CD4-positive, alpha-beta memory T cell (primary cell): Measurements from ENCODE around the gene FLCN. TPM values are rescaled to one million over a fixed set of nuclear protein-coding genes. Genes with fewer than 3 reads are reported as not detected.
A peak's percentile ranks its signal among the peaks of the same experiment; 100 is the strongest.
"Not testable (repeated sequence)": the region's sequence is repeated elsewhere in the genome, so short reads cannot be mapped to it uniquely, and the experiment has no call there.

Experiments
- CTCF ChIA-PET: fragments of 350-600 bp; sonication (Branson Sonifier 250); formaldehyde crosslinking; loops from one replicate; lab custom pipeline; 2021; ENCODE audit warnings: inconsistent platforms; ENCODE audit not compliant: partially characterized antibody; lab: Charles Lee
- POLR2A ChIA-PET: fragments of 350-600 bp; sonication (Branson Sonifier 250); formaldehyde crosslinking; loops from one replicate; lab custom pipeline; 2021; ENCODE audit not compliant: partially characterized antibody; lab: Charles Lee
- DNase-seq, 5 donors: peaks; one replicate each; pipeline versions ENCODE4 v3.0.0 to v3.0.0-alpha.2; 2020 to 2022; ENCODE audit warnings: mixed read lengths in 1 of 5
- H3K27ac ChIP-seq: one replicate; pipeline ENCODE4 v1.7.0; 2013; ENCODE audit warnings: low read depth, low read length
- H3K27me3 ChIP-seq: 2 replicates; pipeline ENCODE4 v1.7.0; 2013; ENCODE audit warnings: mild to moderate bottlenecking, low read length, moderate library complexity; ENCODE audit not compliant: insufficient read depth
- H3K36me3 ChIP-seq: 2 replicates; pipeline ENCODE4 v1.7.0; 2013; ENCODE audit warnings: mild to moderate bottlenecking, low read length, moderate library complexity; ENCODE audit not compliant: insufficient read depth
- H3K4me1 ChIP-seq: 2 replicates; pipeline ENCODE4 v1.7.0; 2013; ENCODE audit warnings: mild to moderate bottlenecking, low read length, moderate library complexity; ENCODE audit not compliant: insufficient read depth
- H3K4me3 ChIP-seq, 2 donors: one replicate each; pipeline ENCODE4 v1.7.0; 2013; ENCODE audit warnings: low read length in 2 of 2, mild to moderate bottlenecking in 1 of 2
- H3K9me3 ChIP-seq, 2 donors: one replicate each; pipeline ENCODE4 v1.7.0; 2013; ENCODE audit warnings: low read length in 2 of 2, control low read depth in 1 of 2; ENCODE audit not compliant: control insufficient read depth in 1 of 2
- H3K27ac Mint-ChIP-seq, 7 donors: one replicate each; pipeline ENCODE4 v1.8.0; 2020 to 2021; ENCODE audit warnings: mixed read lengths in 7 of 7, mild to moderate bottlenecking in 6 of 7, inconsistent platforms in 3 of 7, moderate library complexity in 3 of 7
- H3K27me3 Mint-ChIP-seq, 2 donors: one replicate each; pipeline ENCODE4 v1.8.0; 2020 to 2021; ENCODE audit warnings: mixed read lengths in 2 of 2
- H3K36me3 Mint-ChIP-seq, 2 donors: one replicate each; pipeline ENCODE4 v1.8.0; 2020 to 2021; ENCODE audit warnings: mixed read lengths in 2 of 2, inconsistent platforms in 1 of 2, mild to moderate bottlenecking in 1 of 2
- H3K4me1 Mint-ChIP-seq, 4 donors: one replicate each; pipeline ENCODE4 v1.8.0; 2020 to 2021; ENCODE audit warnings: mixed read lengths in 4 of 4, mild to moderate bottlenecking in 1 of 4
- H3K4me3 Mint-ChIP-seq, 8 donors: one replicate each; pipeline ENCODE4 v1.8.0; 2020 to 2021; ENCODE audit warnings: mixed read lengths in 8 of 8, mild to moderate bottlenecking in 7 of 8, moderate library complexity in 6 of 8, inconsistent platforms in 3 of 8
- H3K9me3 Mint-ChIP-seq, 8 donors: one replicate each; pipeline ENCODE4 v1.8.0; 2020 to 2021; ENCODE audit warnings: mixed read lengths in 8 of 8, mild to moderate bottlenecking in 5 of 8, inconsistent platforms in 3 of 8, moderate library complexity in 1 of 8
- intact Hi-C: fragments of 100-400 bp; cut with micrococcal nuclease; formaldehyde crosslinking; loops from one replicate; pipeline ENCODE4 v1.15.1; 2023
- polyA plus RNA-seq, 2 donors: library from polyadenylated mRNA; unstranded; fragments of 300-500 nt; fragmentation: Illumina TruSeq; gene quantifications; one replicate each; pipeline ENCODE4 v1.2.3, GENCODE V29; 2021
- total RNA-seq, 2 experiments: library from RNA; stranded (reverse); gene quantifications; one replicate each; pipeline ENCODE4 v1.2.3, GENCODE V29; 2021

The FLCN gene, protein sequence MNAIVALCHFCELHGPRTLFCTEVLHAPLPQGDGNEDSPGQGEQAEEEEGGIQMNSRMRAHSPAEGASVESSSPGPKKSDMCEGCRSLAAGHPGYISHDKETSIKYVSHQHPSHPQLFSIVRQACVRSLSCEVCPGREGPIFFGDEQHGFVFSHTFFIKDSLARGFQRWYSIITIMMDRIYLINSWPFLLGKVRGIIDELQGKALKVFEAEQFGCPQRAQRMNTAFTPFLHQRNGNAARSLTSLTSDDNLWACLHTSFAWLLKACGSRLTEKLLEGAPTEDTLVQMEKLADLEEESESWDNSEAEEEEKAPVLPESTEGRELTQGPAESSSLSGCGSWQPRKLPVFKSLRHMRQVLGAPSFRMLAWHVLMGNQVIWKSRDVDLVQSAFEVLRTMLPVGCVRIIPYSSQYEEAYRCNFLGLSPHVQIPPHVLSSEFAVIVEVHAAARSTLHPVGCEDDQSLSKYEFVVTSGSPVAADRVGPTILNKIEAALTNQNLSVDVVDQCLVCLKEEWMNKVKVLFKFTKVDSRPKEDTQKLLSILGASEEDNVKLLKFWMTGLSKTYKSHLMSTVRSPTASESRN
- total RNA-seq = 10 to 100 TPM; 94.4 to 95.0 TPM
- 1 to 10 TPM; 2.4 to 5.2 TPM for polyA plus RNA-seq

DNA sequence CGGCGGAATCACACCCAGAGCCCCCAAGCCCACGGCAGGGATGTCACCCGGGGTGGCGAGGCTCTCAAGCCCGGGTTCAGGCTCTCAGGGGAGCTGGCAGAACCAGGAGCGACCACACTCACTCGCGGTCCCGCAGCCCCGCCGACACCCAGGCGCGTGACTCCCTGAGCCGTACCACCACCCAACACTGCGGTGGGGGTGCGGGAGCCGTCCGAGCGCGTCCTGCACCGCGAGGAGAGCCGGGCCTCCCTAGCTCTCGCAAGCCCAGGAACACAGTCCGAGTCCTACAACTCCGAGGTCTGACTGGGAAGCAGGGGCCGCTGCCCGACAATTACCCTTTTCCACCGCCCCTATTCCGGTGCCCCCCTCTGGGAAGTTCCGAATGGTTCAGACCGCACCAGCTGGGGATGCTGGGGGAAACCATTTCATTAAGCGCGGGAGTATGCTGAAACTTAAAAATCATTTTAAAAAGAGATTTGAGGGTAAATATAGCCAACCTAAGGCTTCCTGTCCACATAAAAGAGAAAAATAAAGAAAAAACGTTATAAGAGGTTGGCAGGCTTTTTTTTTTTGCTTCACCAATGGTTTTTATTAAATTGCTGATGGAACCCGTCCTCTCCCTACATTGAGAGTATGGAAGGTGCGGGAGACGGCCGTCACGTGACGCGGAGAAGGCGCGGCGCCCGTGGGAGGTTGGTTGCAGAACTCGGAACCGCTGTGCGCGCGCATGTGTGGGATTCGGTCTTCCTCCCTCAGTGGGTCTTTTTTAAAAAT is at the start of gene FLCN:
Gene FLCN, minus strand, starts transcription at position 143 of the 774 bp plus-strand sequence. CDS start 9,031 bp downstream, outside the sequence.
- peaks cover 25% of the 10 kb centered on the region for H3K4me1 ChIP-seq
- Mint-ChIP-seq H3K36me3 (peaks cover 1 to 20% of the 10 kb centered on the region in 2 donors), H3K4me1 (peaks cover 15 to 35% (median 23%) of the 10 kb centered on the region in 4 donors), H3K4me3 (peak within 1 kb of the TSS; percentile 90 to 97 (median 95)), H3K27ac (peak within 1 kb of the TSS; percentile 91 to 99 (median 99)), H3K27me3 (no peaks in the 10 kb centered on the region), H3K9me3 (no peaks in the 10 kb centered on the region)
- POLR2A ChIA-PET = interaction anchor here (0.5 to 3.7 kb wide), 23 partner anchors 9 to 723 kb away, joined by 3 to 39 read pairs (median 5); partner anchors contain the start of genes COPS3, MPRIP and RASD1
- H3K36me3 ChIP-seq = peaks cover under 1% of the 10 kb centered on the region
- no peaks in the 10 kb centered on the region for H3K27me3 ChIP-seq
- no peaks in the 10 kb centered on the region for H3K9me3 ChIP-seq
- H3K4me3 ChIP-seq = peak within 1 kb of the TSS; percentile 79 to 82
- peak; percentile 91 to 95 (median 92) for DNase-seq
- intact Hi-C loops = loop anchor here (2.0 kb wide), 3 partner anchors 30 to 194 kb away; partner anchors contain the start of genes COPS3, MPRIP and PLD6
- peak within 1 kb of the TSS; percentile 94 for H3K27ac ChIP-seq
- CTCF ChIA-PET = interaction anchor here (0.9 to 1.7 kb wide), 6 partner anchors 81 to 221 kb away, joined by 3 to 4 read pairs (median 3); no protein-coding TSS in a partner anchor

DNA sequence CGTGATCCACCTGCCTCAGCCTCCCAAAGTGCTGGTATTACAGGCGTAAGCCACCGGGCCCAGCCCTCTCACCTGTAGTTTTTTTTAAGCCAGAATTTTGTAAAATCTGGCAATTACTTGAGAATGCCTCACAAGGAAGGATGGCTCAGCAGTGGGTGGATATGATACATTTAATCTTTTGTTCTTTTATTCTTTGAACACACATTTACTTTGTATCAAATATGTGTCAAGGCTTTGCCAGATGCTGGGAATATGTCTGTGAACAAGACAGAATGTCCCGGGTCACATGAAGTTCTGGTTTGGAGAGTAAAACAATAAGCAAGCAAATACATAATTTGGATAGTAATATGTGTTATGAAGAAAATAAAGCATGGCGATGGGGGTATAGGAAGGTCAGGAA is 49.0 kb upstream of the FLCN start:
- ChIA-PET POLR2A (no interaction called here), CTCF (no interaction called here)
- intact Hi-C loops = no loop called here
- Histone ChIP-seq H3K9me3 (no peaks in the 10 kb centered on the region), H3K36me3 (no peaks in the 10 kb centered on the region), H3K27me3 (no peaks in the 10 kb centered on the region), H3K27ac (no peak overlapping the region), H3K4me1 (peaks cover 7% of the 10 kb centered on the region), H3K4me3 (no peak overlapping the region)
- Mint-ChIP-seq H3K9me3 (no peaks in the 10 kb centered on the region), H3K27ac (peak overlapping the region in 2 of 7 donors; percentile 8 to 29), H3K4me3 (no peak overlapping the region), H3K36me3 (peaks cover 0 to 5% of the 10 kb centered on the region in 2 donors), H3K4me1 (peaks cover 5 to 15% (median 8%) of the 10 kb centered on the region in 4 donors), H3K27me3 (no peaks in the 10 kb centered on the region)
- DNase-seq = no peak

DNA sequence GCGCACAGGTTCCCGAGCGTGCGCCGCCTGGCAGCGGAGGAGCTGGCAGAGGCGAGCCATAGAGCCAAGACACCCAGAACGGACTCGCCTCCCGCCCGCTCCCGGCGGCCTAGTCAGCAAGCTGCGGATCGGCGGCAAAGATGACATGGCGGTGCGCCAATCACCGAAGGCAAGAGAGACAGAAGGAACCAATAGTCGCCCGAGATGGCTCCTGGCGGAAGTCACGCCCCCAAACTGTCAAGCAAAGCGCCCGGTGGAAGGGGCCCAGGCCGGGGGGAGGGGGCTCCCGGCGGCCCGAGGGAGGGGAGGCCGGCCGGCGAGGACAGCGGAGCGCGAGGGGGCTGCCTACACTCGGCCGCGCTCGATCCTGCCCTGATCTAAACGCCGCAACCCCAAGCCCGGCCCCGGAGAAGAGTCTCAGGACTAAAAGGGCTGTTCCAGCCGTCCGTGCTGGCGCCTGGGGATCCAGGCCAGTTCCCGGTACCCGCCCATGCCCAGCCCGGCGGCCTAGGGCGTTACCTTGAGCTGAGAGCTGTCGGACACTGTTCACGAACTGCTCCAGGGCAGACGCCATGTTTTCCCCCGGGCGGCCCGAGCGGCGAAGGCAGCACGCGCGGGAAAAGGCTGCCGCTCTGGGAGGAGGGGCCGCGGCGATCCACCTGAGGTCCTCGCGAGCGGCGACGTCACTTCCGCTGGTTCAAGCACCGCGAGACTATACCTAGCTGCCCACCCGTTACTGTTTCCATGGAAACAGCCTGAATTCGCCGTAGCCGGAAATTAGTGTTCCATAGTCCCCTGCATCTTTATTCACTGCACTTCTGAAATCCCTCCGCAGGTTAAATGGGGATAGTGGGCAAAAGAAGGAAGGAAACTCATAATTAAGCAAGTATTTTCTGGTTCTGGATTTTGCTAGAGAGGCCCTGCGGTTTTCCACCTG is 43.9 kb upstream of the FLCN start, which contains the start of gene COPS3:
Gene COPS3, minus strand, starts transcription at position 634 of the 937 bp plus-strand sequence. Its CDS starts 60 bp downstream, at position 574.
- Mint-ChIP-seq H3K27ac (peak within 1 kb of the TSS; percentile 93 to 98 (median 96)), H3K4me1 (peaks cover 24 to 55% (median 40%) of the 10 kb centered on the region in 4 donors), H3K4me3 (peak within 1 kb of the TSS; percentile 90 to 96 (median 94)), H3K9me3 (no peaks in the 10 kb centered on the region), H3K27me3 (no peaks in the 10 kb centered on the region), H3K36me3 (peaks cover 5 to 21% of the 10 kb centered on the region in 2 donors)
- intact Hi-C loops = loop anchor here (1.0 to 5.0 kb wide), 7 partner anchors 24 to 744 kb away; partner anchors contain the start of genes FLCN and ZNF287
- ChIA-PET CTCF (interaction anchor here (0.9 to 1.9 kb wide), 4 partner anchors 11 to 139 kb away, joined by 4 to 7 read pairs (median 5); no protein-coding TSS in a partner anchor), POLR2A (interaction anchor here (0.6 to 3.0 kb wide), 20 partner anchors 19 to 849 kb away, joined by 3 to 20 read pairs (median 4); partner anchors contain the start of gene FLCN)
- H3K27me3 ChIP-seq = no peaks in the 10 kb centered on the region
- no peaks in the 10 kb centered on the region for H3K36me3 ChIP-seq
- H3K27ac ChIP-seq = peak within 1 kb of the TSS; percentile 89
- peak; percentile 96 to 98 (median 97) for DNase-seq
- H3K4me1 ChIP-seq = peaks cover 33% of the 10 kb centered on the region
- H3K9me3 ChIP-seq = no peaks in the 10 kb centered on the region
- peak within 1 kb of the TSS; percentile 62 to 99 for H3K4me3 ChIP-seq

DNA sequence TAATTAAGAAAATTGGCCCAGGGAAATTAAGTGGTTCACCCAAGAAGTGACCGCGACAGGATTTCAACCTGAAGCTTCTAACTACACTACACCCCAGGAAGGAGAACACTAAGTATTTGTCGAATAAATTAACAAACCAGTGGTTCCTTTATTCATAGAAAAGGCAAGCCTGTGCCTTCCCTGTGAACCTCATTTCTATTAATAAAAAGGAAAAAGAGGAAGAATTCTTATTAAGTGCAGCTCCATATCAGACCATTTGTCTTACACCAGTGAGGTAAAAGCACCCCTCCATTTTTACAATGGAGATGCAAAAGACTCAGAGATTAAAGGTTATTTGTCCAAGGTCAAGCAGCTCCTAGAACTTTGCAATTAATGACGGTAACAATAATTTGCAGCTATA is 42.3 kb upstream of the FLCN start:
- no peaks in the 10 kb centered on the region for H3K27me3 Mint-ChIP-seq
- Histone ChIP-seq H3K27me3 (no peaks in the 10 kb centered on the region), H3K4me1 (peaks cover 33% of the 10 kb centered on the region), H3K36me3 (peaks cover 7% of the 10 kb centered on the region), H3K9me3 (no peaks in the 10 kb centered on the region), H3K4me3 (no peak overlapping the region), H3K27ac (no peak overlapping the region)
- H3K36me3 Mint-ChIP-seq = peaks cover 9 to 25% of the 10 kb centered on the region in 2 donors
- H3K27ac Mint-ChIP-seq = peak overlapping the region; percentile 36 to 93 (median 67)
- no peaks in the 10 kb centered on the region for H3K9me3 Mint-ChIP-seq
- peak overlapping the region; percentile 90 to 96 (median 94) for H3K4me3 Mint-ChIP-seq
- POLR2A ChIA-PET = interaction anchor here (1.7 to 3.0 kb wide), 2 partner anchors 41 to 42 kb away, joined by 6 to 16 read pairs; partner anchors contain the start of gene FLCN
- H3K4me1 Mint-ChIP-seq = peaks cover 26 to 60% (median 42%) of the 10 kb centered on the region in 4 donors
- CTCF ChIA-PET = interaction anchor here (1.0 to 1.9 kb wide), 5 partner anchors 9 to 138 kb away, joined by 3 to 7 read pairs (median 5); no protein-coding TSS in a partner anchor
- intact Hi-C loops = no loop called here
- no peak for DNase-seq

DNA sequence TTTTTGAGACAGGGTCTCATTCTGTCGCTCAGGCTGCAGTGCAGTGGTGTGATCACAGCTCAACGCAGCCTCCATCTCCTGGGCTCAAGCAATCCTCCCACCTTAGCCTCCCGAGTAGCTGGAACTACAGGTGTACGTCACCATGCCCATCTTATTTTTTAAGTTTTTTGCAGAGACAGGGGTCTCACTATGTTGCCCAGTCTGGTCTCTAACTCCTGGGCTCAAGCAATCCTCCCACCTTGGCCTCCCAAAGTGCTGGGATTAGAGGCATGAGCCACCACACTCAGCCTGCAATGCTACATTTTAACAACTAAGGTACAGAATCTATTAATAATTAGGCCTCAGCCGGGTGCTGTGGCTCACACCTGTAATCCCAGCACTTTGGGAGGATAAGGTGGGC is 40.5 kb upstream of the FLCN start:
- intact Hi-C loops, H3K4me3 ChIP-seq, H3K9me3 Mint-ChIP-seq, H3K9me3 ChIP-seq, DNase-seq, POLR2A ChIA-PET, H3K4me3 Mint-ChIP-seq, H3K27me3 ChIP-seq, H3K27me3 Mint-ChIP-seq, H3K27ac ChIP-seq: not testable (repeated sequence)
- Histone ChIP-seq H3K36me3 (peaks cover 26% of the 10 kb centered on the region), H3K4me1 (peaks cover 33% of the 10 kb centered on the region)
- CTCF ChIA-PET = interaction anchor here (1.7 kb wide), 1 partner anchor 35 kb away, joined by 4 read pairs; no protein-coding TSS in a partner anchor
- peak overlapping the region in 1 of 7 donors; percentile 21 for H3K27ac Mint-ChIP-seq
- H3K4me1 Mint-ChIP-seq = peaks cover 27 to 60% (median 41%) of the 10 kb centered on the region in 4 donors
- H3K36me3 Mint-ChIP-seq = peaks cover 15 to 38% of the 10 kb centered on the region in 2 donors

DNA sequence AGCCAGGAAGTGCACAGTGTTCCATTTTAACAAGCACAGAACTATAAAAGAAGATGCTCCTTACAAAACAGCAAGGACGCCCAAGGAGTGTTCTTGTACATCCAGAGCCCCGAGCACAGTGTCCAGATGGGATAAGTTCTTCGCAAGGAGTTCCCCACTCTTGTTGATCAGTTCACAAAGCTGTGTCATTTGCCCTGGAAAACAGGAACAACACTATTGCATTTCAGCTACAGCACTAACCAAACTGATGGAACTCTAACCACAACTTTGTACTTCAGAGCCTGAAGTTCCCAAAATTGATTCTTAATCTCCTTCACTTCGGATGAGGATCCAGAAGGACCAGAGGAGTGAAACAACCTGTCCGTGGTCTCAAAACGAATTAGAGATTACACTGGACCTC is 39.0 kb upstream of the FLCN start:
- H3K4me1 Mint-ChIP-seq = peaks cover 22 to 50% (median 32%) of the 10 kb centered on the region in 4 donors
- CTCF ChIA-PET = interaction anchor here (3.8 kb wide), 1 partner anchor 36 kb away, joined by 13 read pairs; no protein-coding TSS in a partner anchor
- DNase-seq = no peak
- peaks cover 27% of the 10 kb centered on the region for H3K36me3 ChIP-seq
- H3K36me3 Mint-ChIP-seq = peaks cover 15 to 39% of the 10 kb centered on the region in 2 donors
- no peaks in the 10 kb centered on the region for H3K27me3 Mint-ChIP-seq
- H3K9me3 ChIP-seq = no peaks in the 10 kb centered on the region
- H3K27me3 ChIP-seq = no peaks in the 10 kb centered on the region
- H3K4me3 ChIP-seq = no peak overlapping the region
- no peak overlapping the region for H3K27ac Mint-ChIP-seq
- H3K27ac ChIP-seq = no peak overlapping the region
- H3K4me3 Mint-ChIP-seq = no peak overlapping the region
- intact Hi-C loops = no loop called here
- H3K9me3 Mint-ChIP-seq = no peaks in the 10 kb centered on the region
- H3K4me1 ChIP-seq = peaks cover 26% of the 10 kb centered on the region
- POLR2A ChIA-PET = no interaction called here
